ENCODE measurements around the gene GADD45B. TPM values are rescaled to one million over a fixed set of nuclear protein-coding genes. Genes with fewer than 3 reads are reported as not detected.

The GADD45B gene
- total and polyA plus RNA-seq, 2 donors (not counting 1 experiment from before 2014, with no cell fraction given): 32.5 to 61.7 TPM

DNA sequence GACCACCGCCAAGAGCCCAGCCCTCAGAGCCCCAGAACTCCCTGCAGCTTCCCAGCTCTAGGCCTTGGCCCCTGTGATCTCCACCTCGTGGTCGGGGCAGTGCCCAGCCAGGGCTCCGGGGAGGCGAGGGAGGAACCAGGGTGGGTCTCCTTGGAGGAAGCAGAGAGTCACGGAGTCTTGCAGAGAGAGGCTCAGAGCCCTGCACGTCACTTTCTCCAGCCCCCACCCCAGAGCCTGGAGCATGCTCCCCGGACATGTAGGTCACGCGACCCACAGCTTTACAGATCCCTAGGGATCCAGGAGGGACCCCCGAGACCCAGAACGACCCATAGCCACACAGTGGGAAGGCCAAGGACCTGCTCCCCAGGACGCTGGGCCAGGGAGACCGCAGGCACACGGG is 11.9 kb downstream of the GADD45B start:
- Histone ChIP-seq H3K4me2 (ENCODE audit: extremely low read depth, insufficient read depth, low read length) (no peak overlapping the region), H3K4me3 (replicated peaks in 1 of 4; ENCODE audit: control extremely low read depth in 1 of 4, insufficient read depth in 1 of 4, low read depth in 3 of 4, low read length in 4 of 4) (no peak overlapping the region), H3K36me3 (ENCODE audit: control insufficient read depth, insufficient read depth, low read length) (no peaks in the 10 kb centered on the region), H3K9ac (ENCODE audit: insufficient read depth, low read length) (no peak overlapping the region), H3K4me1 (ENCODE audit: control insufficient read depth, extremely low read depth, insufficient read depth, low read length) (peaks cover 11% of the 10 kb centered on the region), H4K20me1 (ENCODE audit: control insufficient read depth, extremely low read depth, insufficient read depth, low read length) (no peaks in the 10 kb centered on the region), H3K9me3 (ENCODE audit: control insufficient read depth, insufficient read depth, low read depth, low read length) (peaks cover 1% of the 10 kb centered on the region), H3K27ac (ENCODE audit: insufficient read depth, low read length) (no peak overlapping the region), H2AFZ (ENCODE audit: low read length) (no peak overlapping the region), H3K27me3 (ENCODE audit: control insufficient read depth, insufficient read depth, low read length) (no peaks in the 10 kb centered on the region), H3K79me2 (ENCODE audit: control insufficient read depth, insufficient read depth, low read length) (no peaks in the 10 kb centered on the region)
- TF ChIP-seq, protein P1, sequence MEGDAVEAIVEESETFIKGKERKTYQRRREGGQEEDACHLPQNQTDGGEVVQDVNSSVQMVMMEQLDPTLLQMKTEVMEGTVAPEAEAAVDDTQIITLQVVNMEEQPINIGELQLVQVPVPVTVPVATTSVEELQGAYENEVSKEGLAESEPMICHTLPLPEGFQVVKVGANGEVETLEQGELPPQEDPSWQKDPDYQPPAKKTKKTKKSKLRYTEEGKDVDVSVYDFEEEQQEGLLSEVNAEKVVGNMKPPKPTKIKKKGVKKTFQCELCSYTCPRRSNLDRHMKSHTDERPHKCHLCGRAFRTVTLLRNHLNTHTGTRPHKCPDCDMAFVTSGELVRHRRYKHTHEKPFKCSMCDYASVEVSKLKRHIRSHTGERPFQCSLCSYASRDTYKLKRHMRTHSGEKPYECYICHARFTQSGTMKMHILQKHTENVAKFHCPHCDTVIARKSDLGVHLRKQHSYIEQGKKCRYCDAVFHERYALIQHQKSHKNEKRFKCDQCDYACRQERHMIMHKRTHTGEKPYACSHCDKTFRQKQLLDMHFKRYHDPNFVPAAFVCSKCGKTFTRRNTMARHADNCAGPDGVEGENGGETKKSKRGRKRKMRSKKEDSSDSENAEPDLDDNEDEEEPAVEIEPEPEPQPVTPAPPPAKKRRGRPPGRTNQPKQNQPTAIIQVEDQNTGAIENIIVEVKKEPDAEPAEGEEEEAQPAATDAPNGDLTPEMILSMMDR (conservative IDR thresholded peaks at IDR 0.05 in 1 of 2, IDR thresholded peaks at IDR 0.05 in 1 of 2; ENCODE audit: low read depth in 1 of 2, low read length in 2 of 2): no peak
- TF ChIP-seq EZH2 (IDR thresholded peaks at IDR 0.05; ENCODE audit: low read length, missing control alignments): no peak
- no peak for DNase-seq (ENCODE audit: low read depth in 2 of 2)

DNA sequence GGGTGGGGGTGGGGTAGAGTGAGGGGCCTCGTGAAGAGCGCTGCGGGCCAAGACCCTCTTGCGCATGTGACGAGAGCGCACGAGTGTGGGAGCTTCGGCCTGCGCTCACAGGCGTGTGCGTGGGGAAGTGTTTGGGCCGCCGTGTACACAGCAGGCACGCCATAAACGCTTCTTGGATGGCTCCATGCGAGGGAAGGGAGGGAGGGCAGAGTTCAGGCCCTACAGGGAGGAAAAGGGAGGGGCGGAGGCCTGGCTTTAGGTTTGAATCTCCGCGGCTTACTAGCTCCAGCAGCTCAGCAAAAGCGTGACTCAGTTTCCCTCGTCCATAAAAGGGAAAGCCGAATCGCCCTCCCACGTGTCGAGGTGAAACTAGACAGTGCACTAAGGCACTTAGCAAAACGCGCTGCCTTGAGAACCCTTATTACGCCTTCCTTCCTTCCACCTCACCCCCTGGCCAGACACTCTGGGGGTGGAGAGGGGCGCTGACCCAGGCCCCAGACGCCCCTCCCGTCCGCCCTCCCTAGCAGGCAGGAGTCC is 12.5 kb downstream of the GADD45B start:
- TF ChIP-seq EZH2 (IDR thresholded peaks at IDR 0.05; ENCODE audit: low read length, missing control alignments): no peak
- TF ChIP-seq, protein P1 (conservative IDR thresholded peaks at IDR 0.05 in 1 of 2, IDR thresholded peaks at IDR 0.05 in 1 of 2; ENCODE audit: low read depth in 1 of 2, low read length in 2 of 2): no peak
- Histone ChIP-seq H3K79me2 (ENCODE audit: control insufficient read depth, insufficient read depth, low read length) (no peaks in the 10 kb centered on the region), H3K9me3 (ENCODE audit: control insufficient read depth, insufficient read depth, low read depth, low read length) (peaks cover under 1% of the 10 kb centered on the region), H4K20me1 (ENCODE audit: control insufficient read depth, extremely low read depth, insufficient read depth, low read length) (no peaks in the 10 kb centered on the region), H2AFZ (ENCODE audit: low read length) (no peak overlapping the region), H3K27ac (ENCODE audit: insufficient read depth, low read length) (no peak overlapping the region), H3K4me2 (ENCODE audit: extremely low read depth, insufficient read depth, low read length) (peak overlapping the region; percentile 78), H3K9ac (ENCODE audit: insufficient read depth, low read length) (no peak overlapping the region), H3K36me3 (ENCODE audit: control insufficient read depth, insufficient read depth, low read length) (no peaks in the 10 kb centered on the region), H3K27me3 (ENCODE audit: control insufficient read depth, insufficient read depth, low read length) (no peaks in the 10 kb centered on the region), H3K4me3 (replicated peaks in 1 of 4; ENCODE audit: control extremely low read depth in 1 of 4, insufficient read depth in 1 of 4, low read depth in 3 of 4, low read length in 4 of 4) (peak overlapping the region in 2 of 4 experiments; percentile 4 to 32), H3K4me1 (ENCODE audit: control insufficient read depth, extremely low read depth, insufficient read depth, low read length) (peaks cover 11% of the 10 kb centered on the region)
- no peak for DNase-seq (ENCODE audit: low read depth in 2 of 2)

DNA sequence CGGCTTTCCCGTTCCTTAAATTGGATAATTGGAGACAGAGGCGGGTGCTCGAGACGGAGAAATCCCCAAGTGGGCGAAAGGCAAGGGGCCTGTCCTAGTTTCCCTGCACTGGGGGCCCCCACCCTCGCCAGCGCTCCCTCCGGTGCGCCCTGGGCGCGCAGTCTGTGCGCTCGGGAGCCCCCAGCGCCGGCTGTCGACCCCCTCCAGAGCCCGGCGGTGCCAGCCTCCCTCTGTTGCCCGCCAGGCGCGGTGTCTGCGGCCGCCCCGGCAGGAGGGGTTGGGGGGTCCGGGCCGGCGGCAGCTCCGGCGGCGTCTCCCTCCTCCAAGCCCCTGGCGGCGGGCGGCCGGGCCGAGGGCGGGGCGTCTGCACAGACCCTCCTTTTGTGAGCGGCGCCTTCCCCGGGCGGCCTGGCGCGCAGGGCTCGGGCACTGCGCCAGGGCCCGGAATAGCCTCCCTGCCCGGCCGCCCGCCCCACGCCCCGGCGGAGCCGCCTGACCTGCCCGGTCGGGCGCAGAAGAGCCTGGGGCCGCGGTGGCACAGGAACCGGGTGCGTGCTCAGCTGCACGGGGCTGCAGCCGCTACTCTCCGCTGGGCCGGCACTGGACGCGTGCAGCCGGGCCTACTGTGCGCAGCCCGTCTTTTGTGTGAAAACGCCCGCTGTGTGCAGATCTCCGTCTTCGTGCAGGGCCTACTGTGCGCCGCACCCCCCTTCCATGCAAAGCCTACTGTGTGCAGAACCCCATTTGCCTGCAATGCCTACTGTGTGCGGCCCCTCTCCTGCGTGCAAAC is 13.2 kb downstream of the GADD45B start:
- TF ChIP-seq EZH2 (IDR thresholded peaks at IDR 0.05; ENCODE audit: low read length, missing control alignments): no peak
- TF ChIP-seq, protein P1 (conservative IDR thresholded peaks at IDR 0.05 in 1 of 2, IDR thresholded peaks at IDR 0.05 in 1 of 2; ENCODE audit: low read depth in 1 of 2, low read length in 2 of 2): no peak
- Histone ChIP-seq H2AFZ (ENCODE audit: low read length) (no peak overlapping the region), H3K4me1 (ENCODE audit: control insufficient read depth, extremely low read depth, insufficient read depth, low read length) (peaks cover 12% of the 10 kb centered on the region)

More for the DNA sequence above, 13.2 kb downstream of the GADD45B start:
- H3K27me3 ChIP-seq (ENCODE audit: control insufficient read depth, insufficient read depth, low read length): no peaks in the 10 kb centered on the region
- no peaks in the 10 kb centered on the region for H3K9me3 ChIP-seq (ENCODE audit: control insufficient read depth, insufficient read depth, low read depth, low read length)
- no peaks in the 10 kb centered on the region for H4K20me1 ChIP-seq (ENCODE audit: control insufficient read depth, extremely low read depth, insufficient read depth, low read length)
- peak overlapping the region in 1 of 4 experiments; percentile 32 for H3K4me3 ChIP-seq (replicated peaks in 1 of 4; ENCODE audit: control extremely low read depth in 1 of 4, insufficient read depth in 1 of 4, low read depth in 3 of 4, low read length in 4 of 4)
- peak overlapping the region; percentile 78 for H3K4me2 ChIP-seq (ENCODE audit: extremely low read depth, insufficient read depth, low read length)
- no peaks in the 10 kb centered on the region for H3K36me3 ChIP-seq (ENCODE audit: control insufficient read depth, insufficient read depth, low read length)
- no peaks in the 10 kb centered on the region for H3K79me2 ChIP-seq (ENCODE audit: control insufficient read depth, insufficient read depth, low read length)
- H3K27ac ChIP-seq (ENCODE audit: insufficient read depth, low read length): no peak overlapping the region
- H3K9ac ChIP-seq (ENCODE audit: insufficient read depth, low read length): peak overlapping the region; percentile 37
- DNase-seq (ENCODE audit: low read depth in 2 of 2): peak in 1 of 2 donors; percentile 40

All from fibroblast of lung (primary cell).